NCI-H2107 (cell line): ENCODE results near the gene RIPOR1.

Experiments
- DNase-seq: peaks from one replicate; lab custom pipeline; 2025; lab: John Stamatoyannopoulos, UW

The RIPOR1 gene

DNA sequence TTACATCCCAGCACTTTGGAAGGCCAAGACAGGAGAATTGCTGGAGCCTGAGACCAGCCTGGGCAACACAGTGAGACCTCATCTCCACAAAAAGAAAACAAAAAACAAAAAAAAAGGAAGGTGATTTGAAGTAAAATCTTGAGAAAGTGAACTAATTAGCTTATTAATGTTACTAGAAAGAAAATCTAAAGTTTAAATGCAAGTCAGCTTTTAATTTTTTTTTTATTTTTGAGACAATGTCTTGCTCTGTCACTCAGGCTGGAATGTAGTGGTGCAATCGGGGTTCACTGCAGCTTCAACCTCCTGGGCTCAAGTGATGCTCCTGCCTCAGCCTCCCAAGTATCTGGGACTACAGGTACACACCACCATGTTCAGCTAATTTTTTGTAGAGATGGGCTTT is 30.2 kb downstream of the RIPOR1 start:
- DNase-seq = no peak

DNA sequence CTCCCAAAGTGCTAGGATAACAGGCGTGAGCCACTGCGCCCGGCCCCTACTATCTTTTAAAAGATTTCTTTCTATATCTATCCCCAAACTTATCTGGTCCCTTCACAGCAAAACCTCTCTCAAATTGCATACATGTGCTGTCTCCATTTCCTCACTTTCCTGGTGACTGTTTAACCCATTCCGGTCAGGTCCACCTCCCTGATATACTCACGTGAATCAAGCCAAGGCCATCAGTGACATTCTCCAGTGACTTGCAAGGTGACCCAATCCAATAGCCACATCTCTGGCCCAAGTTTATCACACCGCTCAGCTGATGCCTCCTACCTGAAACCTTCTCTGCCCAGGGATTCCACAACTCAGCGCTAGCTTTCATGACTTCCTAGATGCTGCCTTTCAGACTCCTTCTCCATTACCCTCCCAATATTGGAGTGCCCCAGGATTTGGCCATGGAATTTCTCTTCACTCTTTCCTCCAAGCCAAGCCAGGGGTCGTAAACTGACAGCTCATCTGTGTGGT is 32.3 kb downstream of the RIPOR1 start:
- no peak for DNase-seq

DNA sequence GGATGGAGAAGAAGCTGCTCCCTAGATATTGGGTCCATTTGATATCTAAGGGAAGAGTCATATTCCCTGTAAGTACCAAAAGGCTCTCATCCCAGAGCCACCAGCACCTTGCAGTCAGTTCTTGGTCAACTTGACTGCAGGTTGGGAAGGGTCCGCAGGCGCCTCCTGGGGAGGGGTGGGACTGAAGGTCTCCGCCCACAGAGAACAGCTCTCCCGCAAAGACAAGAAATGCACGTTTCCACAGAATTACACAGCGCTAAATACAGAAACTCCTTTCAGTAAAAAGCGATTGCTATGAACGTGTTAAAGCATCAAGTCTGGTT is 32.8 kb downstream of the RIPOR1 start:
- DNase-seq = no peak

DNA sequence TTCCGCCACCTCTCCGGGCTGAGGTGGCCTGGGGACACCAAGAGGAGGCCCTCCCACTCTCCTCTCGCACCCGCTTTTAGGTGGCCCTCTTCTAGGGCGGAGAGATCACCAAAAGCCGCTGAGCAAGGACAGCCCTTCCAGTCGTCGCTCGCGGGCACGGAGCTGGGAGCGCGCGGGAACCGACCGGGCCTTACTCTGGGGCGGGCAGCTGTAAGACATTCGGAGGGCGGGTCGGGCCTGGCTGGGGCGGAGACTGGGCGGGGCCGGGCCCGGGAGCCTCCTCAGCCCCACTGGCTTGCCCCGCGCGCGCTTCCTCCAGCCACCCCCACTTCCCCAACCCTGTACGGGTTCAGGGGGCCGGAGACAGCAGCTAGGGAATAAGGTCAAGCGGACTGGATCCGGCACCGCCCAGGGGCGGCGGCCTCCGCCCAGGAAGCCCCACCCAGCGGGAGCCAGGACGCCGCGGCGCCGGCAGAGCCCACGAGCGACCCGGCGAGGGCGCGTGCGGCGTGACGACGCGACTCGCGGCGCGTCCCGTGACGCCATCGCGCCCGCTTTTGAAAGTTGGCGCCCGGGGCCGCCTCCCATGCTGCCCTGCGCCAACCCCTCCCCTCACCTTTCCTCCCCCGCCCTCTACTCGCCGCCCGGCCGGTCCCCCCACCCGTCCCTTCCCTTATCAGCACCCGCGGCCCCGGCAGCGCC is 33.3 kb downstream of the RIPOR1 start:
- peak; percentile 93 for DNase-seq

DNA sequence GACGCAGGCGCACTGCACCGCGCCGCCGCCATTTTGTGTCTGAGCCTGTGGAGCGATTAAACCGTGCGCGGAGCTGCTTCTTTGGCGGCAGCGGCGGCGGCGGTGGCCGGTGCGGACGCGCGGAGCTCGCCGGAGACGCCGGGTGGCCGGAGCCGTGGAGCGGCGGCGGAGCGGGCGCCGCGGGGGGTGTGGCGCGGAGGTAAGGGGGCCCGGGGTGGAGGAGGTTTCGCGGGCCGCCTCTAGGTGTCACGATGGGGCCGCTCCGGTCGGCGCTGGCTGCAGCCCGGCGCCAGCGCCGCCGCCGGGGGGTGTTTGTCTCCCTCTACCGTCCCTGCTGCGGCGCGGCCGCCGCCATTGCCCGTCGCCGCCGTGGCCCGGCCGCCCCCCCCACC is 33.9 kb downstream of the RIPOR1 start, which contains the start of gene CTCF:
Gene CTCF, plus strand, starts transcription at position 1 of the 392 bp plus-strand sequence. CDS start 48,307 bp downstream, outside the sequence.
- DNase-seq = peak; percentile 56

DNA sequence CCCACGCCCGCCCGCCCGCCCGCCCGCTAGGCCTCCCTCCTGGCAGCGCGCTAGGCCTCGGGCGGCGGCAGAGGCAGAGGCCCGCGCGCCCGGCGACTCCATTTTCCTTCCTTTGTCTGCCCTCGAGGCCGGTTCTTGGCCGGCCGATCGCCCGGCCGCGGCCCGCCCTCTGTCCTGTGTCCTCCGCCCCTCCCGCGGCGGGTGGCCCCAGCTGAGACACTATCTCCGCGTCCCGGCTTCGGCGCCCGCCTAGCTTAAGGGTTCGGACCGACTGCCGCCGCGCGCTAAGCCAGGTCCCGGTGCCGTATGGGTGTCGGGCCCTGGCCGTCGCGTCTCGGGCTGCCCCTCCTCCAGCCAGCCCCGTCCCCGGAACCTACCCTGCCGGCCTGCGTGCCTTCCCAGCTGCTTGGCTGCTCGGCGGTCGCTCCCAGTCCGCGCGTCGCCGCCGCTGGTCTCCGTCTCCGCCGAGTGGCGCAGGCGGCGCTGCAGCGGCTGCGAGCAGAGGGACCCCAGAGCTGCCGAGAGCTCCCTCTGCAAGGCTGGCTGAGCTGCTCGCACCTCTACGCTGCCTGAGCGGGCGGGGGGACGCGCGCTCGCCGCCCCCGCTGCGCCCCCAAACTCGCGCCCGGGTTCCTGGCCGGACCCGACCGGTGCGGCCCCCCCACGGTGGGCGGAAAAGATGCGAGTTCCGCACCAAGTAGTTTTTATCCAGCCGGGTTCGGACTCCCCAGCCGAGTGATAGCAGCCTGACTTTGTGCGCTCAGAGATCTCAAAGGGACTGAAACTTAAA is 34.5 kb downstream of the RIPOR1 start:
- DNase-seq = no peak

DNA sequence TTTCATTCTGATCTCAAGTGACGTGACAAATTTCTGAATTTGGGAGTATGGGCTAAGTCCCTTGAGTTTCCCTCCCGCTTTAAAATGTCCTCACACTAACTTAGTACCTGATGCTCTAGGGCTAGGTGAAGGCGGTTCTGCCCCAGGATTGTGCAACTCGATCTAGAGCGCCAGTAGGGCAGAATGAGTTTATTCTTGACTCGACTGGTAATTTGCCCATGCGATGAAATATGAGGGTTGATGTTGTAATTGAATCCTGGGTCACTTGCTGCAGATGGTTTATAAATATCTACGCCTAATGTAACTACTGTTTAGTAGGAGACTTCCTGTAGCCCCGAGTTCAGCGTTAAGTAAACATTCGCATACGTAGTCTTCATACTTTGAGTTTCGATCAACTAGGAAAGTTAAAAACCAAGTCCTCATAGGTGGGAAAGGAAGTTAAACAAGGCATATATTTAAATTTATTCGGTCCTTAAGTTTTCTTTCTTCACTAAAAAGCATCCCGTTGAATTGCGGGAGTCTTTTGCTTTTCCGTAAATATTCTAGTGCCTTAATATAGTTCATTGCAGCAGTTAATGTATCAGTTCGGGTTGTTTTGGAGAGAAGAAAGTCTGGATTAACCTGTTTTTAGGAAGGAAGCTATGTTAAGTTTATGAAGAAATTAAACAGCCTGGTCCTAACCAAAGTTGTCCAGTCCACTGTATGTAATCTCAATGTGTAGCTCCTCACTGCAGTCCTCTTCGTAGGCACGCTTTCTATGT is 35.3 kb downstream of the RIPOR1 start:
- DNase-seq = peak; percentile 53

DNA sequence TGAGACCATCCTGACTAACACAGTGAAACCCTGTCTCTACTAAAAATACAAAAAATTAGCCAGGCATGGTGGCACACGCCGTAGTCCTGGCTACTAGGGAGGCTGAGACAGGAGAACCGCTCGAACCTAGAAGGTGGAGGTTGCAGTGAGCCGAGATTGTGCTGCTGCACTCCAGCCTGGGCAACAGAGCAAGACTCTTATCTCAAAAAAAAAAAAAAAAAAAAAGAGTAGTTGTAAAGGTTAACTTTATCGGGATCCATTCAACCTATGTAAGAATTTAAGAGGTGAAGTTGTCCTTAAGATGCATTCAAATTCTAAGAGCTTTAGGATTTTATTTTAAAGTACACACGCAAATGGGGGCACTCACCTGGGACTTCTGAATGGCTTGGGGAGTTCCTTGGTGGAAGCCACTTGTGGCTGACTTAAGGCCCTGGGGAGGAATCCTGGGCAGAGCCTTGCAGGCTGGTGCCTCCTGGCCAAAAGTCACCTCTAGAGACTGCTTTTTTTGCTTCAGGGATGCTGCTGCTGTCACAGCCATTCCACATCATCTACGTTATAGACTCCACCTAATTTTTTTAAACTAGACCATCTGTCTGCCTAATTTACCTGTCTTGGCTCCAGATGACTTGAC is 37.0 kb downstream of the RIPOR1 start:
- DNase-seq = no peak

DNA sequence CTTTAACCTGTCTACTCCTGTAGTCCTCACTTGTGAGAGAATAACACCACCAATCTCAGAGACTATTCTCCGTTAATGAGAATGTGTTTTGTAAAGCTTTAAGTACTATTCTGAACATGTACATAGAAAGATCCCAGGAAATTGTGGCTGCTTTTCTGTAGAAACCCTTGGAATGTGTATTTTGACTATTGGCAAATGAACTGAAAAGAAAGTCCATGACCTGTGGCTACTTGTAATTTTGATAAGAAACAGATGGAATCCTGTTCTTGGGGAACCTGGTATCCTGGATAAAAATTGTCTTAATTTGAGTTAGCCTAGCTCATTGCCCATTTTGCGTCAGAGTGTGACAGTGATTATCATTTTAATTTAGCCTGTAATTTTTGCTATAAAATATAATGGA is 42.8 kb downstream of the RIPOR1 start:
- DNase-seq = no peak

DNA sequence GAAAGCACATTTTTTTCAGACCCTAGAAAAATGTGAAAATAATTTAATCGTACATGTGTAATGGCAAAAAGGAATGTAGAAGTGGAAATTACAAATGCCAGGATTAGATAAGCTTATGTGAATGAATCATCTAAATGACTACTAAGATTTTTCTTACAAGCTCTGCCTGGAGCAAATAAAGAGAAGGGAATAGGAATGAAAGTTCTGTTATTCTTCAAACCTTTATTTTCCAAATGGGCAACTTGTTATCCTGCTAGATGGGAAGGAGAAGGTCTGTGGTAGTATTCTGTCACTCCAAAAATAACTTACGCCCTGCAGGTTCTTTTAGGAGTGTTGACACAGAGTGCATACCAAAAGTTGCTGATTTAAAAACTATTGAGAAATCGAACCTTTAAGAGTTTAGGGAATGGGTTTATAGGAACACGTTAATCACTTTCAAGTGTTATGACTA is 43.4 kb downstream of the RIPOR1 start:
- DNase-seq = no peak

DNA sequence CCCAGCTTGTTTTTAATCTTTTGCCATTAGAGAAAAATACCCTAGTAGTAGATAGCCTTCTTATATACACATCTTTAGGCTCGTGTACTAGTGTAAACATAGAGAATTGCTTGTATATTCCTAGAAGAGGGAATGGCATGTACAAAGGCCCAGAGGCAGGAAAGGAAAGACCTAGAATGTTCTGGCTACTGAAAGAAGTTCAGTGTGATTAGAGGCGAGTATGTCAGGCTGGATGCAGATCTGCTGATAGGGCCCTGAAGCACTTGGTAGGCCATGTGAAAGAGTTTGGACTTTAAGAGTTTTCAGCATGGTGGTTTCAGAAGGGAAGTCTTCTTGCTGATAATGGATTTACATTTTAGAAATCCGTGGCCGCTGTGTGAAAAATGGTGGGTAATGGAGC is 51.1 kb downstream of the RIPOR1 start:
- DNase-seq = no peak

DNA sequence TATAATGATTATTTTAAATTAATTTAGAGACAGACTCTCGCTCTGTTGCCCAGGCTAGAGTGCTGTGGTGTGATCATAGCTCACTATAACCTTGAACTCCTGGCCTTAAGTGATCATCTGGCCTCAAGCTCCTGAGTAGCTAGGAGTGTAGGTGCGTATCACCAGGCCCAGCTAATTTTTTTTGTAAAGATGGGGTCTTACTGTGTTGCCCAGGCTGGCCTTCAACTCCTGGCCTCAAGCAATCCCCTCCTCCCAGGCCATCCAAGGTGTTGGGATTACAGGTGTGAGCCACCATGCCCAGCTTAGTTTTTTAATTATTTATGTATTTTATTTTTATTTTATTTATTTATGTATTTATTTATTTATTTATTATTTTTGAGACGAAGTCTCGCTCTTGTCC is 51.6 kb downstream of the RIPOR1 start:
- DNase-seq = no peak

DNA sequence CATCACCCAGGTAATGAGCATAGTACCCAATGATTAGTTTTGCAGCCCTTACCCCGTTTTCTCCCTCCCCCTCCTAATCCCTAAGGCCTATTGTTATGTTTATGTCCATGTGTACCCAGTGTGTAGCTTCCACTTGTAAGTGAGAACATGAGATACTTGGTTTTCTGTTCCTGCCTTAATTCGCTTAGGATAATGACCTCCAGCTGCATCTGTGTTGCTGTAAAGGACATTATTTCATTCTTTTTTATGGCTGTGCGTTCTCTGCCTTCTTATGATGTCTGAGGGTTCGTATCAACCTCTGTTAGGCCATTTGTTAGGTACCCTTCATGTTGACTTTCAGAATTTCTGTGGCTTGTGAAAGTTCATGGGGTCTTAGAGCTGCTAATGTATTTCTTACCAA is 64.7 kb downstream of the RIPOR1 start:
- no peak for DNase-seq

DNA sequence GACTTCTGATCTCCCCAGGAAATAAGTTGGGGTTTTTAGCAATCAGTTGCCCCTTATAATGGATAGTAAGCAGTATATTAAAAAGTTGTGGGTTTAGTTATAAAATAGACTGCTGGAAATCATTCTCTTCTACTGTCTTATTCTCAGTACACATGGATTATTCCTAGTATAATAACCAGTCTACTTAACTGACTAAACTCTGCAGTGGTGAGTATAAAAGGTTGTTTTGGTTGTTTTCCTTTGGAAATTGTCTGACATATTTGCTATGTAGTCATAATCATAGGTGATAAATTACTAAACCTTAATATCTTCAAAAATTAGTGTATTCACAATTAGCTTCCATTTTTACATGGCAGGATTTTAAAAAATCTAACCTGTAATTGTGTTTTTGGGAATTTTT is 65.1 kb downstream of the RIPOR1 start:
- no peak for DNase-seq

DNA sequence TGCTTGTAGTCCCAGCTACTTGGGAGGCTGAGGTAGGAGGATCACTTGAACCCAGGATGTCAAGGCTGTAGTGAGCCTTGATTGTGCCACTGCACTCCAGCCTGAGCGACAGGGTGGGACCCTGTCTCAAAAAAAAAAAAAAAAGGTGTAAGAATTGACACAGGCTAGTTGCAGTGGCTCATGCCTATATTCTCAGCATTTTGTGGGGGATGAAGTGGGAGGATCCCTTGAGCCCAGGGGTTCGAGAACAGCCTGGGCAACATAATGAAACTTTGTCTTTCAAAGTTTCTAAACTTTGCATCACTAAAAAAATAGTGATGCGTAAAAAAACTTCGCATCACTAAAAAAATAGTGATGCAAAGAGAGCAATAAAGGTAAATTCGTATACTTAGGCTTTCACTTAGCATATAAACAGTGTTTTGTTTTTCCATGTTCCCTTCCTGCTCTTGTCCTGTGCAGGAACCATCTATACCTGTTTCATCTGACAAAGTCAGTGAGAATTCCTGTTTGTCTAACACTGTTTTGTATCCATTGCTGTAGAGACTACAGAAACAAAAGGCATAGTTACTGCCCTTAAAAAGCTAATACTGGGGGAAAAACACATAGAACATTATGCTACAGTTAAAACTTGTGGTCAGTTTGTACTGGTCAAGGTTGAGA is 65.8 kb downstream of the RIPOR1 start:
- DNase-seq = no peak

DNA sequence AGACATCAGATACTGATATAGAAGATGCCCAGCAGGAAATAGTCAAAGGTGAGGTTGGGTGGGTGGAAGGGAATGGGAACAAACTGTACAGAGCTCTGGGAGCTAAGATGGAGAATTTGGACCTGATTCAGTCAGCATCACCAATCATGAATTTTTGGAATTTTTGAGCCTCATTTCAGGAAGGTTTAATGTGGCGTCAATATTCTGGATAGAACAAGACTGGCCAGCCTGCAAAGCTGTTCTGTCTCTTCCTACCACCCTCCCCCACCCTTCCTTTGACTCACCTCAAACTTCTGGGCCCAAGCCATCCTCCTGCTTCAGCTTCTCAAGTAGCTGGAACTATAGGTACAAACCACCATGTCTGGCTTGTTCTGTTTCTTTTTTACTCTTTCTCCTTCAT is 66.3 kb downstream of the RIPOR1 start:
- no peak for DNase-seq
